ENCODE measurements around the gene GATAD2B.

The GATAD2B gene

DNA sequence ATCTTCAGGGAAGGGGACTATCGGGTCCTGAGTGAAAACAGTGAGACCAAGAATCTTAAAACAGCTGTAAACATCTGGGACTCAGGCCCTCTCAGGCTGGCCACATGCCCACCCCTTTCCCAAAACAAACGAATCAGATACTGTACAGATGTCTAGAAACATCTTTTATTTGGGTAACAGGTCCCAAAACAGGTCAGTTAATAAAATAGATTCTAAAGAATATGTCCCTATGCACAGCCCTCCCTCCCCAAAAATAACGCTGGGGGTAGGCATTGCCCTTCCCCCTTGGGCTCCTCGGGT lies 36.1 kb upstream of the GATAD2B start:
- Histone ChIP-seq H3K4me1 (ENCODE audit: insufficient read depth, insufficient read length) (peaks cover 27% of the 10 kb centered on the region), H3K27me3 (ENCODE audit: insufficient read depth, insufficient read length) (no peaks in the 10 kb centered on the region), H3K4me3 (ENCODE audit: insufficient read length, low read depth) (no peak overlapping the region), H3K9me3 (ENCODE audit: insufficient read depth, low read length) (no peaks in the 10 kb centered on the region), H3K9ac (ENCODE audit: insufficient read length, low read depth) (no peak overlapping the region), H3K36me3 (ENCODE audit: insufficient read depth, insufficient read length, low read length) (peaks cover 50% of the 10 kb centered on the region)
- no peak for TF ChIP-seq SUZ12 (IDR thresholded peaks at IDR 0.05; ENCODE audit: extremely low read depth, insufficient read depth, insufficient read length)
- TF ChIP-seq ZNF274 (IDR thresholded peaks at IDR 0.05; ENCODE audit: low read depth, low read length) = no peak
- TF ChIP-seq YY1 (IDR thresholded peaks at IDR 0.05; ENCODE audit: insufficient read depth, insufficient read length) = no peak
- DNase-seq (ENCODE audit: low read depth, low spot score) = no peak

GRCh38 chr1:153958111-153958960 lies 35.6 kb upstream of the GATAD2B start, which contains the start of gene CRTC2:
TSS of gene CRTC2 (minus strand) at chr1:153958612. CDS start at chr1:153958497, 115 bp downstream.
- Histone ChIP-seq H3K36me3 (ENCODE audit: insufficient read depth, insufficient read length, low read length) (peaks cover 56% of the 10 kb centered on the region), H3K9ac (ENCODE audit: insufficient read length, low read depth) (peak within 1 kb of the TSS; percentile 98), H3K4me1 (ENCODE audit: insufficient read depth, insufficient read length) (peaks cover 27% of the 10 kb centered on the region), H3K9me3 (ENCODE audit: insufficient read depth, low read length) (no peaks in the 10 kb centered on the region), H3K4me3 (ENCODE audit: insufficient read length, low read depth) (peak within 1 kb of the TSS; percentile 99), H3K27me3 (ENCODE audit: insufficient read depth, insufficient read length) (no peaks in the 10 kb centered on the region)
- peak; percentile 100 for DNase-seq (ENCODE audit: low read depth, low spot score)
- TF ChIP-seq ZNF274 (IDR thresholded peaks at IDR 0.05; ENCODE audit: low read depth, low read length) (no peak), YY1 (IDR thresholded peaks at IDR 0.05; ENCODE audit: insufficient read depth, insufficient read length) (peak; percentile 2), SUZ12 (IDR thresholded peaks at IDR 0.05; ENCODE audit: extremely low read depth, insufficient read depth, insufficient read length) (no peak)

DNA sequence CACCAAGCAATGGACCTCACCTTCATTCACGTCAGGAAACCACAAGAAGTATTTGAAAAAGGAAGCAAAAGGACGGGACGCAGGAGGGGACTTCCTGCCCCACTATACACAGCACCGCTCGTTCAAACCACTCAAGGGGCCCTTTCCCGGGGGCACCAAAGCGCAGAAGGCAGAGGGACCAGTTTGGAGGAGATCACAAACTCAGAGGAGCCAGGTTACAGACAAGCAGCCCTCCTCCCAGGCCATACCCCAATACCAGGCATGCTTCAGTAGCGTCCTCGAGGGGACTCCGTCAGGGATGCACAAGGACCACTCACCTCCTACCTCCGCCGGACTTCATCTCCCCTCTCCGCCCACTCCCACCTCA lies 35.0 kb upstream of the GATAD2B start:
- Histone ChIP-seq H3K9me3 (ENCODE audit: insufficient read depth, low read length) (no peaks in the 10 kb centered on the region), H3K4me1 (ENCODE audit: insufficient read depth, insufficient read length) (peaks cover 27% of the 10 kb centered on the region), H3K36me3 (ENCODE audit: insufficient read depth, insufficient read length, low read length) (peaks cover 60% of the 10 kb centered on the region), H3K4me3 (ENCODE audit: insufficient read length, low read depth) (peak overlapping the region; percentile 99), H3K27me3 (ENCODE audit: insufficient read depth, insufficient read length) (no peaks in the 10 kb centered on the region), H3K9ac (ENCODE audit: insufficient read length, low read depth) (peak overlapping the region; percentile 98)
- DNase-seq (ENCODE audit: low read depth, low spot score) = no peak
- TF ChIP-seq YY1 (IDR thresholded peaks at IDR 0.05; ENCODE audit: insufficient read depth, insufficient read length) (no peak), ZNF274 (IDR thresholded peaks at IDR 0.05; ENCODE audit: low read depth, low read length) (no peak), SUZ12 (IDR thresholded peaks at IDR 0.05; ENCODE audit: extremely low read depth, insufficient read depth, insufficient read length) (no peak)

DNA sequence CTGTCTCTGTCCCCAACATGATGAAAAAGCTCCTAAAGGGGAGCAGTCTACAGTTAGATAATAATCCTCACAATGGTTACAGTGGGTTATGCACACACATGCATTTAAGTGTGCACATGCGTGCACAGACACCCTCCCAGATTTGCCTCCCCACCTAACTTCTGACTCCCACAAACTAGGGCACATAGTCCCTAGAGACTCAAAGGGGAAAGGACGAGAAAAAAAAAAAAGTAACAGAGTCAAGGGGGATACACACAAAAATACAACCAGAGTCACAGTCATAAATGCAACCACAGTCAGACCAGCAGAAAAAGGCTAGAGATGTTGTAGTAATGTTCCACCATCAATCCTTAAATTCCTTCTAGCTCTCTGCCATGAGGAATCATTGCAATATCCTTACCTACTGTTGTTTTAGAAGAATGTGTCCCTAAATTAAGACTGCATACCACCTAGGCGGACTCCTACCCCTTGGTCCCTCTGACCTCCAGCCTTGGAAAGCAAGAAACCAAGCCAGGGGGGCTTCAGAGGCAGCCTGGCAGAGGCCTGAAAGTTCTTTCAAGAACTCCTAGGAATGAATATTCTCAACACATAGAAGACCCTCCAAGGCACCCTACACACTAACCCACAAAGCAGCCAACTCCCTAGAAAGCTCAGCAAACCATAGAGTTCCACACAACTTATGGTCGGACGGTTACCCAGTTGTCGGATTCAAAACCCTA lies 34.4 kb upstream of the GATAD2B start:
- Histone ChIP-seq H3K27me3 (ENCODE audit: insufficient read depth, insufficient read length) (no peaks in the 10 kb centered on the region), H3K9ac (ENCODE audit: insufficient read length, low read depth) (peak overlapping the region; percentile 98), H3K4me3 (ENCODE audit: insufficient read length, low read depth) (peak overlapping the region; percentile 99), H3K36me3 (ENCODE audit: insufficient read depth, insufficient read length, low read length) (peaks cover 63% of the 10 kb centered on the region), H3K4me1 (ENCODE audit: insufficient read depth, insufficient read length) (peaks cover 24% of the 10 kb centered on the region), H3K9me3 (ENCODE audit: insufficient read depth, low read length) (no peaks in the 10 kb centered on the region)
- DNase-seq (ENCODE audit: low read depth, low spot score) = no peak
- TF ChIP-seq YY1 (IDR thresholded peaks at IDR 0.05; ENCODE audit: insufficient read depth, insufficient read length) (no peak), ZNF274 (IDR thresholded peaks at IDR 0.05; ENCODE audit: low read depth, low read length) (no peak), SUZ12 (IDR thresholded peaks at IDR 0.05; ENCODE audit: extremely low read depth, insufficient read depth, insufficient read length) (no peak)

DNA sequence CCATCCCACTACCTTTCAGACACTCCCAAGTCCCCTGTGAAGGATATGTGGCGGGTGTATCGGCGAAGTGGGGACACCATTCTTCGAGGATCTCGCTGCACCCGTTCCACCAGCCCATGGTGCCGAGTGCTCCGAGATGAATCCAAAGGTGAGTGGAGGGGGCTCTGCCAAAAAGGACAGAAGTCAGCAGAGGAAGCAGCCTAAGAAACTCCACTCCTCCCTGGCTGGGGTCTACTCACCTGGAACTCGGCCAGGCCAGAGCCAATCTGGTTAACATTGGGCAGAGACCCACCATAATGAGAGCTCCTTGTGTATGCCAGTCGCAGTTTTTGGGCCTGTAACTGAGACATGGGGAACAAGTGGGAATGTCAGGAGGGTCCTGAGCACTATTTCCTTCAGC lies 32.1 kb upstream of the GATAD2B start:
- no peak overlapping the region for H3K4me3 ChIP-seq (ENCODE audit: insufficient read length, low read depth)
- H3K4me1 ChIP-seq (ENCODE audit: insufficient read depth, insufficient read length) = peaks cover 16% of the 10 kb centered on the region
- no peaks in the 10 kb centered on the region for H3K27me3 ChIP-seq (ENCODE audit: insufficient read depth, insufficient read length)
- DNase-seq (ENCODE audit: low read depth, low spot score) = no peak
- TF ChIP-seq YY1 (IDR thresholded peaks at IDR 0.05; ENCODE audit: insufficient read depth, insufficient read length) (no peak), ZNF274 (IDR thresholded peaks at IDR 0.05; ENCODE audit: low read depth, low read length) (no peak), SUZ12 (IDR thresholded peaks at IDR 0.05; ENCODE audit: extremely low read depth, insufficient read depth, insufficient read length) (no peak)
- H3K9ac ChIP-seq (ENCODE audit: insufficient read length, low read depth) = no peak overlapping the region
- H3K36me3 ChIP-seq (ENCODE audit: insufficient read depth, insufficient read length, low read length) = peaks cover 63% of the 10 kb centered on the region
- no peaks in the 10 kb centered on the region for H3K9me3 ChIP-seq (ENCODE audit: insufficient read depth, low read length)

DNA sequence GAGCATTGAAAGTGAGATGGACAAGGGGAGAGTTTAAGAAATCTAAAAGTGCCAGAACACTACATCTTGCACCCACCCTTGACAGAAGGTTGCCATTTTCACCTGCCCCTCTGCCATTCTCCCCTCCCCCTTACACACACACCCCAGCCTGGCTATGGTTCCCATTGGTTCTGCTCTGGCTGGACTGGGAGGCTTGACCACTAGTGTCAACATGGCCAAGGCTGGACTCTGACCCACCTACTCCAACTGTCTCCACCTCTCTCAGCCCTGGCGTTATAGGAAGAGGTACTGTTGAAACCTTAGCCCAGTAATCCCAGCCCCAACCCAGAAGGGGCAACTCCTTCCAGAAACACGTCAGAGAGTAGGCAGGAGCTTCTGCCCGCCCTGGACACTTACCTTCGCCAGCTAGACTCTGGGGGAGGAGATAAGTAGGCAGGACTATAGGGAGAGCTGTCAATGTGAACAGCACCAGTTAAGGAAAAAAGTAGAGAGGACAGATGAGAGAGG lies 31.1 kb upstream of the GATAD2B start:
- no peak overlapping the region for H3K9ac ChIP-seq (ENCODE audit: insufficient read length, low read depth)
- peaks cover 61% of the 10 kb centered on the region for H3K36me3 ChIP-seq (ENCODE audit: insufficient read depth, insufficient read length, low read length)
- H3K9me3 ChIP-seq (ENCODE audit: insufficient read depth, low read length) = no peaks in the 10 kb centered on the region
- H3K4me1 ChIP-seq (ENCODE audit: insufficient read depth, insufficient read length) = peaks cover 16% of the 10 kb centered on the region
- no peak overlapping the region for H3K4me3 ChIP-seq (ENCODE audit: insufficient read length, low read depth)
- no peaks in the 10 kb centered on the region for H3K27me3 ChIP-seq (ENCODE audit: insufficient read depth, insufficient read length)
- TF ChIP-seq SUZ12 (IDR thresholded peaks at IDR 0.05; ENCODE audit: extremely low read depth, insufficient read depth, insufficient read length) (no peak), YY1 (IDR thresholded peaks at IDR 0.05; ENCODE audit: insufficient read depth, insufficient read length) (no peak), ZNF274 (IDR thresholded peaks at IDR 0.05; ENCODE audit: low read depth, low read length) (no peak)
- no peak for DNase-seq (ENCODE audit: low read depth, low spot score)

DNA sequence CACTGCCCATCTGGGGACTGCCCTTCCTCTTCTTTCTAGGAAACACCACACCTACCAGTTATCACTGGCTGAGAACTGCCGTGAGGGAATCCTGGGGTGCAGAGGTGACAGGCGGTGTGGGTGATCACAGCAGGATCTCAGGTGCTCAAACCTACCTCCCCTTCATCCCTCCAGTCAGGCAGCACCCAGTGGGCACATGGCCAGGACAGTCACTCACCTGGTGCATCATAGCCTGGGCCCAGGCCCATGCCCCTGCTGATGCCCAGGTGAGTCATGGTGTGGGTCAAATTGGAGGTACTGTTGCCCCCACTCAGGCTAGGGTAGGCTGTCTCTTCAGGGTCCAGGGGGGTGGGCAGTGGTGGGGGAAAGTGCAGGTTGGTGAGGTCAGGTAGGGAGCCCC lies 29.0 kb upstream of the GATAD2B start:
- peaks cover 27% of the 10 kb centered on the region for H3K4me1 ChIP-seq (ENCODE audit: insufficient read depth, insufficient read length)
- H3K27me3 ChIP-seq (ENCODE audit: insufficient read depth, insufficient read length) = no peaks in the 10 kb centered on the region
- no peak overlapping the region for H3K9ac ChIP-seq (ENCODE audit: insufficient read length, low read depth)
- no peaks in the 10 kb centered on the region for H3K9me3 ChIP-seq (ENCODE audit: insufficient read depth, low read length)
- no peak for DNase-seq (ENCODE audit: low read depth, low spot score)
- TF ChIP-seq YY1 (IDR thresholded peaks at IDR 0.05; ENCODE audit: insufficient read depth, insufficient read length) (no peak), ZNF274 (IDR thresholded peaks at IDR 0.05; ENCODE audit: low read depth, low read length) (no peak), SUZ12 (IDR thresholded peaks at IDR 0.05; ENCODE audit: extremely low read depth, insufficient read depth, insufficient read length) (no peak)
- H3K4me3 ChIP-seq (ENCODE audit: insufficient read length, low read depth) = no peak overlapping the region
- H3K36me3 ChIP-seq (ENCODE audit: insufficient read depth, insufficient read length, low read length) = peaks cover 81% of the 10 kb centered on the region

Measured in NT2/D1 (cell line).